Measurements from ENCODE around the gene PLXND1. TPM values are rescaled to one million over a fixed set of nuclear protein-coding genes. Genes with fewer than 3 reads are reported as not detected.

Gene PLXND1
- total RNA-seq, 2 donors from 2014 or later, result 207 to 246 TPM

- H3K36me3 ChIP-seq, result no peaks in the 10 kb centered on the region
- no peak for DNase-seq (ENCODE audit: low spot score)
- TF ChIP-seq, protein P1, sequence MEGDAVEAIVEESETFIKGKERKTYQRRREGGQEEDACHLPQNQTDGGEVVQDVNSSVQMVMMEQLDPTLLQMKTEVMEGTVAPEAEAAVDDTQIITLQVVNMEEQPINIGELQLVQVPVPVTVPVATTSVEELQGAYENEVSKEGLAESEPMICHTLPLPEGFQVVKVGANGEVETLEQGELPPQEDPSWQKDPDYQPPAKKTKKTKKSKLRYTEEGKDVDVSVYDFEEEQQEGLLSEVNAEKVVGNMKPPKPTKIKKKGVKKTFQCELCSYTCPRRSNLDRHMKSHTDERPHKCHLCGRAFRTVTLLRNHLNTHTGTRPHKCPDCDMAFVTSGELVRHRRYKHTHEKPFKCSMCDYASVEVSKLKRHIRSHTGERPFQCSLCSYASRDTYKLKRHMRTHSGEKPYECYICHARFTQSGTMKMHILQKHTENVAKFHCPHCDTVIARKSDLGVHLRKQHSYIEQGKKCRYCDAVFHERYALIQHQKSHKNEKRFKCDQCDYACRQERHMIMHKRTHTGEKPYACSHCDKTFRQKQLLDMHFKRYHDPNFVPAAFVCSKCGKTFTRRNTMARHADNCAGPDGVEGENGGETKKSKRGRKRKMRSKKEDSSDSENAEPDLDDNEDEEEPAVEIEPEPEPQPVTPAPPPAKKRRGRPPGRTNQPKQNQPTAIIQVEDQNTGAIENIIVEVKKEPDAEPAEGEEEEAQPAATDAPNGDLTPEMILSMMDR (IDR thresholded peaks at IDR 0.05), result no peak
- no peaks in the 10 kb centered on the region for H3K27me3 ChIP-seq (replicated peaks; ENCODE audit: insufficient read depth)
- no peak for ATAC-seq (ENCODE audit: insufficient number of reproducible peaks, low FRiP score, low read depth)
- peaks cover 0 to 12% of the 10 kb centered on the region in 2 donors for H3K4me1 ChIP-seq (ENCODE audit: control insufficient read depth in 1 of 2, low read depth in 2 of 2)
- no peak overlapping the region for H3K4me3 ChIP-seq
- H3K9me3 ChIP-seq, result no peaks in the 10 kb centered on the region
- no peak overlapping the region for H3K27ac ChIP-seq
Observed at GRCh38 chr3:129527262-129527661, 79.2 kb downstream of the PLXND1 start.

GRCh38 chr3:129526121-129526900, 80.2 kb downstream of the PLXND1 start:
- H3K9me3 ChIP-seq, result no peaks in the 10 kb centered on the region
- no peak overlapping the region for H3K4me3 ChIP-seq
- TF ChIP-seq, protein P1 (IDR thresholded peaks at IDR 0.05), result no peak
- no peak overlapping the region for H3K27ac ChIP-seq
- H3K4me1 ChIP-seq (ENCODE audit: control insufficient read depth in 1 of 2, low read depth in 2 of 2), result peaks cover 0 to 12% of the 10 kb centered on the region in 2 donors
- ATAC-seq (ENCODE audit: insufficient number of reproducible peaks, low FRiP score, low read depth) (no peak), DNase-seq (ENCODE audit: low spot score) (no peak)
- H3K36me3 ChIP-seq, result no peaks in the 10 kb centered on the region
- no peaks in the 10 kb centered on the region for H3K27me3 ChIP-seq (replicated peaks; ENCODE audit: insufficient read depth)

DNA sequence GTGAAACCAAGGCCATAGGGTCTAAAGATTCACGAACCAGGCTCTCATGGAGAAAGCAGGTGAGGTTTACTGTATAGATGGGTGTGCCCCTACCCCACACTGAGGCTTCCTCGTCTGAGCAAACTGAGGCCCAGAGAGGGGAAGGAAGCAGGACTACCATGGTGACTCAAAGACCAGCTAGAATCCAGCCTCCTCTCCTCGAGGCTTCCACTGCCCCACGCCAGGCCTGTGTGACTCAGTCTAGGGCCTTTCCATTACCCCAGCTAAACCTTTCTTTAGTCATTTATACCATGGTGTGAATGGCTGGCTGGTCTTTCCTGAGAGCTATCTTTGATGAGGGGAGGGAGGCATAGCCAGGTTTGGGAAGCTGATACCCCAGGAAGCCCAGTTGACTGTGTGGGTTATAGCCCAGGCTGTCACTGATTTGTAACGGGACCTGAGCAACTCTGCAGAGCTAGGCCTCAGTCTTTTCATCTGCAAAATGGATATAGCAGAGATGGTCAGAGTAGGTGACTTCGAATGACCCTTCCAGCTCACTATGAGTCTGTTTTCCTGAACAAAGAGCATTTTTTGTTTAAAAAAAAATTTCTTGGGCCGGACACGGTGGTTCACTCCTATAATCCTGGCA, 81.0 kb downstream of the PLXND1 start:
- H3K9me3 ChIP-seq, result no peaks in the 10 kb centered on the region
- no peak overlapping the region for H3K27ac ChIP-seq
- no peak for ATAC-seq (ENCODE audit: insufficient number of reproducible peaks, low FRiP score, low read depth)
- no peak overlapping the region for H3K4me3 ChIP-seq
- no peaks in the 10 kb centered on the region for H3K36me3 ChIP-seq
- no peaks in the 10 kb centered on the region for H3K27me3 ChIP-seq (replicated peaks; ENCODE audit: insufficient read depth)
- TF ChIP-seq, protein P1 (IDR thresholded peaks at IDR 0.05), result no peak
- peaks cover 0 to 12% of the 10 kb centered on the region in 2 donors for H3K4me1 ChIP-seq (ENCODE audit: control insufficient read depth in 1 of 2, low read depth in 2 of 2)
- no peak for DNase-seq (ENCODE audit: low spot score)

- Histone ChIP-seq H3K36me3 (no peaks in the 10 kb centered on the region), H3K9me3 (no peaks in the 10 kb centered on the region), H3K27ac (no peak overlapping the region), H3K27me3 (replicated peaks; ENCODE audit: insufficient read depth) (no peaks in the 10 kb centered on the region), H3K4me3 (no peak overlapping the region), H3K4me1 (ENCODE audit: control insufficient read depth in 1 of 2, low read depth in 2 of 2) (peaks cover 0 to under 1% of the 10 kb centered on the region in 2 donors)
- no peak for ATAC-seq (ENCODE audit: insufficient number of reproducible peaks, low FRiP score, low read depth)
- no peak for DNase-seq (ENCODE audit: low spot score)
- TF ChIP-seq, protein P1 (IDR thresholded peaks at IDR 0.05), result no peak
Observed at GRCh38 chr3:129524081-129524480, 82.4 kb downstream of the PLXND1 start.

DNA sequence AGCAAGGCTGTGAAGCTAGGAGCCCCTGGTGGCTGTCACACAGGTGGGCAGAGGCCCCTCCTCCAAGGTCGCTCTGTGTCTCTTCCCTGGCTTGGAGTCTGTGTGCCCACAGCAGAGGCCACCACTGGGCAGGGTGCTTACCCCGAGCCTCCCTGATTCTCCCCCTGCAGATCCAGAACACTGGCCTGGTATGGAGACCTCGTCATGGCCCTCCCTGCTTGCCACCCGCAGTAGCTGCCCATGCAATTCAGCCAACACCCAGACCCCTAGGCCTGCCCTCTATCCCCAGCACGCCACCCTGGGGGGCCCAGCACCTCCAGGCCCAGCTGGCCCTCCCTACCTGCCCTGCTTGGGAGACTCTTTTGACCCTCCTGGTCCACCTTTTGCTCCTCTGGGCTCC, 83.5 kb downstream of the PLXND1 start:
- Histone ChIP-seq H3K27me3 (replicated peaks; ENCODE audit: insufficient read depth) (no peaks in the 10 kb centered on the region), H3K27ac (no peak overlapping the region), H3K4me1 (ENCODE audit: control insufficient read depth in 1 of 2, low read depth in 2 of 2) (no peaks in the 10 kb centered on the region), H3K9me3 (no peaks in the 10 kb centered on the region), H3K4me3 (no peak overlapping the region), H3K36me3 (no peaks in the 10 kb centered on the region)
- DNase-seq (ENCODE audit: low spot score), result no peak
- no peak for ATAC-seq (ENCODE audit: insufficient number of reproducible peaks, low FRiP score, low read depth)
- TF ChIP-seq, protein P1 (IDR thresholded peaks at IDR 0.05), result no peak

All from thoracic aorta (tissue), 2 donors.